ENCODE measurements around the gene CEBPB.

CEBPB gene

GRCh38 chr20:50191065-50191543, 474 bp downstream of the CEBPB start:
- no peak for TF ChIP-seq CTCF (IDR thresholded peaks at IDR 0.05; ENCODE audit: low read depth, low read length)
- H3K4me3 ChIP-seq (ENCODE audit: low read depth, low read length) = peak overlapping the region; percentile 96

GRCh38 chr20:50191544-50192363, 1.1 kb downstream of the CEBPB start:
- 0 out of 2 replicates have a peak, but pooled peaks have one; percentile 5 for TF ChIP-seq CTCF (IDR thresholded peaks at IDR 0.05; ENCODE audit: low read depth, low read length)
- H3K4me3 ChIP-seq (ENCODE audit: low read depth, low read length) = peak overlapping the region; percentile 96

GRCh38 chr20:50192364-50193198, 2.0 kb downstream of the CEBPB start:
- TF ChIP-seq CTCF (IDR thresholded peaks at IDR 0.05; ENCODE audit: low read depth, low read length) = no peak
- H3K4me3 ChIP-seq (ENCODE audit: low read depth, low read length) = peak overlapping the region; percentile 96

- TF ChIP-seq CTCF (IDR thresholded peaks at IDR 0.05; ENCODE audit: low read depth, low read length) = no peak
- H3K4me3 ChIP-seq (ENCODE audit: low read depth, low read length) = peak overlapping the region; percentile 96
These were observed 2.7 kb downstream of the CEBPB start for GRCh38 chr20:50193199-50193835.

- H3K4me3 ChIP-seq (ENCODE audit: low read depth, low read length) = peak overlapping the region; percentile 96
These were observed 3.3 kb downstream of the CEBPB start for GRCh38 chr20:50193836-50194421.

GRCh38 chr20:50194422-50194830, 3.8 kb downstream of the CEBPB start:
- H3K4me3 ChIP-seq (ENCODE audit: low read depth, low read length) = peak overlapping the region; percentile 96
- TF ChIP-seq CTCF (IDR thresholded peaks at IDR 0.05; ENCODE audit: low read depth, low read length) = no peak

More at GRCh38 chr20:50193836-50194421, 3.3 kb downstream of the CEBPB start:
- TF ChIP-seq CTCF (IDR thresholded peaks at IDR 0.05; ENCODE audit: low read depth, low read length) = no peak
